ENCODE measurements around the gene FIGNL2. TPM values are rescaled to one million over a fixed set of nuclear protein-coding genes. Genes with fewer than 3 reads are reported as not detected.

The FIGNL2 gene
- total RNA-seq, 2 experiments from 2014 or later = 1.2 to 1.3 TPM

- Mint-ChIP-seq H3K9me3 (no peaks in the 10 kb centered on the region), H3K27ac (no peak overlapping the region), H3K36me3 (ENCODE audit: low read depth) (no peaks in the 10 kb centered on the region), H3K4me3 (no peak overlapping the region), H3K27me3 (no peaks in the 10 kb centered on the region), H3K4me1 (ENCODE audit: low read depth) (peaks cover 14% of the 10 kb centered on the region)
- intact Hi-C loops (cut with DNase I, micrococcal nuclease) = no loop called here
- H3K36me3 ChIP-seq (ENCODE audit: insufficient read depth, low read length) = no peaks in the 10 kb centered on the region
- no peak for DNase-seq
- no peak for ATAC-seq (ENCODE audit: poor library complexity)
- H3K27me3 ChIP-seq (ENCODE audit: control insufficient read depth in 1 of 2, insufficient read depth in 2 of 2, low read length in 2 of 2) = peaks cover 0 to 2% of the 10 kb centered on the region in 2 experiments
- ChIA-PET POLR2A (no interaction called here), CTCF (no interaction called here)
- TF ChIP-seq, protein P1, sequence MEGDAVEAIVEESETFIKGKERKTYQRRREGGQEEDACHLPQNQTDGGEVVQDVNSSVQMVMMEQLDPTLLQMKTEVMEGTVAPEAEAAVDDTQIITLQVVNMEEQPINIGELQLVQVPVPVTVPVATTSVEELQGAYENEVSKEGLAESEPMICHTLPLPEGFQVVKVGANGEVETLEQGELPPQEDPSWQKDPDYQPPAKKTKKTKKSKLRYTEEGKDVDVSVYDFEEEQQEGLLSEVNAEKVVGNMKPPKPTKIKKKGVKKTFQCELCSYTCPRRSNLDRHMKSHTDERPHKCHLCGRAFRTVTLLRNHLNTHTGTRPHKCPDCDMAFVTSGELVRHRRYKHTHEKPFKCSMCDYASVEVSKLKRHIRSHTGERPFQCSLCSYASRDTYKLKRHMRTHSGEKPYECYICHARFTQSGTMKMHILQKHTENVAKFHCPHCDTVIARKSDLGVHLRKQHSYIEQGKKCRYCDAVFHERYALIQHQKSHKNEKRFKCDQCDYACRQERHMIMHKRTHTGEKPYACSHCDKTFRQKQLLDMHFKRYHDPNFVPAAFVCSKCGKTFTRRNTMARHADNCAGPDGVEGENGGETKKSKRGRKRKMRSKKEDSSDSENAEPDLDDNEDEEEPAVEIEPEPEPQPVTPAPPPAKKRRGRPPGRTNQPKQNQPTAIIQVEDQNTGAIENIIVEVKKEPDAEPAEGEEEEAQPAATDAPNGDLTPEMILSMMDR (IDR thresholded peaks at IDR 0.05) = no peak
- no peak overlapping the region for H3K27ac ChIP-seq (ENCODE audit: low read depth in 1 of 2, low read length in 2 of 2)
- H3K4me1 ChIP-seq (ENCODE audit: insufficient read depth, low read length) = peaks cover 8% of the 10 kb centered on the region
- no peaks in the 10 kb centered on the region for H3K9me3 ChIP-seq (ENCODE audit: control insufficient read depth in 1 of 2, insufficient read depth in 1 of 2, low read length in 2 of 2)
- H3K4me3 ChIP-seq (ENCODE audit: low read length) = no peak overlapping the region
Measured at GRCh38 chr12:51890511-51891171, 42.1 kb upstream of the FIGNL2 start.

DNA sequence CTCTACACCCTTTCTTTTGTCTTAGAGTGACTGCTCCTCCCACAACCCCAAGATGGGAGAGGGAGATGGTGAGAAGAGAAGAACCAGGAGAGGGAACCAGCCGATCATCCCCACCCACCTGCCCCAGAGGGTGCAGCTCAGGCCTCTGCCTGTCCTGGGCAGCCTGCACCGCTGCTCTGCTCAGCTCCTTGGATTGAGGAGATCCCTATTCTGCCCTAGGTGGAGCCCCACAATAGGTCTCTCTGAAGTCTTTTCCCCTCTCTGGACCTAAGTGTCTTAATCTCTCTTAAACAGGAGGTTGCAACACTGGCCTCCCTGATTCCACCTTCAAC is 41.6 kb upstream of the FIGNL2 start:
- CTCF ChIA-PET = no interaction called here
- no peaks in the 10 kb centered on the region for H3K36me3 Mint-ChIP-seq (ENCODE audit: low read depth)
- ATAC-seq (ENCODE audit: poor library complexity) (no peak), DNase-seq (no peak)
- TF ChIP-seq, protein P1 (IDR thresholded peaks at IDR 0.05) = no peak
- POLR2A ChIA-PET = interaction anchor here (1.0 kb wide), 1 partner anchor 28 kb away, joined by 3 read pairs; no protein-coding TSS in a partner anchor
- H3K27me3 Mint-ChIP-seq = no peaks in the 10 kb centered on the region
- H3K27ac ChIP-seq (ENCODE audit: low read depth in 1 of 2, low read length in 2 of 2) = no peak overlapping the region
- H3K36me3 ChIP-seq (ENCODE audit: insufficient read depth, low read length) = no peaks in the 10 kb centered on the region
- intact Hi-C loops (cut with DNase I, micrococcal nuclease) = no loop called here
- peaks cover 0 to 2% of the 10 kb centered on the region in 2 experiments for H3K27me3 ChIP-seq (ENCODE audit: control insufficient read depth in 1 of 2, insufficient read depth in 2 of 2, low read length in 2 of 2)
- no peak overlapping the region for H3K4me3 ChIP-seq (ENCODE audit: low read length)
- no peak overlapping the region for H3K4me3 Mint-ChIP-seq
- H3K27ac Mint-ChIP-seq = no peak overlapping the region
- no peaks in the 10 kb centered on the region for H3K9me3 Mint-ChIP-seq
- H3K4me1 Mint-ChIP-seq (ENCODE audit: low read depth) = peaks cover 20% of the 10 kb centered on the region
- no peaks in the 10 kb centered on the region for H3K9me3 ChIP-seq (ENCODE audit: control insufficient read depth in 1 of 2, insufficient read depth in 1 of 2, low read length in 2 of 2)
- peaks cover 11% of the 10 kb centered on the region for H3K4me1 ChIP-seq (ENCODE audit: insufficient read depth, low read length)

- peaks cover 0 to 3% of the 10 kb centered on the region in 2 experiments for H3K9me3 ChIP-seq (ENCODE audit: control insufficient read depth in 1 of 2, insufficient read depth in 1 of 2, low read length in 2 of 2)
- POLR2A ChIA-PET = interaction anchor here (1.0 to 1.5 kb wide), 2 partner anchors 26 to 28 kb away, joined by 3 to 5 read pairs; no protein-coding TSS in a partner anchor
- Mint-ChIP-seq H3K27me3 (no peaks in the 10 kb centered on the region), H3K4me3 (no peak overlapping the region), H3K36me3 (ENCODE audit: low read depth) (no peaks in the 10 kb centered on the region), H3K4me1 (ENCODE audit: low read depth) (peaks cover 21% of the 10 kb centered on the region), H3K9me3 (no peaks in the 10 kb centered on the region), H3K27ac (no peak overlapping the region)
- H3K4me3 ChIP-seq (ENCODE audit: low read length) = no peak overlapping the region
- no peak for ATAC-seq (ENCODE audit: poor library complexity)
- H3K27ac ChIP-seq (ENCODE audit: low read depth in 1 of 2, low read length in 2 of 2) = no peak overlapping the region
- TF ChIP-seq, protein P1 (IDR thresholded peaks at IDR 0.05) = no peak
- intact Hi-C loops (cut with DNase I, micrococcal nuclease) = no loop called here
- no peaks in the 10 kb centered on the region for H3K36me3 ChIP-seq (ENCODE audit: insufficient read depth, low read length)
- CTCF ChIA-PET = no interaction called here
- peaks cover 11% of the 10 kb centered on the region for H3K4me1 ChIP-seq (ENCODE audit: insufficient read depth, low read length)
- peaks cover 0 to 2% of the 10 kb centered on the region in 2 experiments for H3K27me3 ChIP-seq (ENCODE audit: control insufficient read depth in 1 of 2, insufficient read depth in 2 of 2, low read length in 2 of 2)
- DNase-seq = no peak
Measured at GRCh38 chr12:51889216-51890132, 41.0 kb upstream of the FIGNL2 start.

All from CD4-positive, alpha-beta T cell (primary cell).